DND-41 (cell line): ENCODE measurements around the gene SMTNL2.
"Not testable (repeated sequence)": the region's sequence is repeated elsewhere in the genome, so short reads cannot be mapped to it uniquely, and the experiment has no call there.

Source experiments
- ATAC-seq: fragments of 200-7000 bp; cut with Tn5 transposase; 3 replicates; pipeline ENCODE4 v1.9.1; 2021; ENCODE audit warnings: low read depth; ENCODE audit not compliant: insufficient read depth
- DNase-seq: peaks from one replicate; pipeline ENCODE4 v3.0.0-alpha.2; 2020
- H2AFZ ChIP-seq: 2 replicates; pipeline ENCODE4 v1.6.0; 2012; ENCODE audit warnings: low read depth, low read length
- H3K27ac ChIP-seq: 2 replicates; pipeline ENCODE4 v1.5.1; 2012; ENCODE audit warnings: low read length, inconsistent platforms
- H3K27me3 ChIP-seq: fragments of 200-600 bp; sonication (generic); 2 replicates; pipeline ENCODE4 v1.6.0; 2012; ENCODE audit warnings: low read length, mild to moderate bottlenecking, inconsistent platforms; ENCODE audit not compliant: insufficient read depth, poor library complexity
- H3K36me3 ChIP-seq: 2 replicates; pipeline ENCODE4 v1.5.1; 2012; ENCODE audit warnings: low read length, inconsistent platforms; ENCODE audit not compliant: insufficient read depth
- H3K4me1 ChIP-seq: 2 replicates; pipeline ENCODE4 v1.5.1; 2012; ENCODE audit warnings: mild to moderate bottlenecking, low read length; ENCODE audit not compliant: insufficient read depth
- H3K4me2 ChIP-seq: 2 replicates; pipeline ENCODE4 v1.6.0; 2012; ENCODE audit warnings: mild to moderate bottlenecking, moderate library complexity, low read length, inconsistent platforms; ENCODE audit not compliant: insufficient read depth
- H3K4me3 ChIP-seq, 2 experiments: fragments of 200-600 bp in 1 of 2; shearing (Covaris generic) in 1 of 2; 2 replicates each; pipeline ENCODE4 v1.5.1; 2012 to 2016; ENCODE audit warnings: inconsistent platforms in 2 of 2, low read length in 2 of 2, mild to moderate bottlenecking in 2 of 2, low read depth in 1 of 2, moderate library complexity in 1 of 2
- H3K79me2 ChIP-seq: 2 replicates; pipeline ENCODE4 v1.6.0; 2012; ENCODE audit warnings: low read length, inconsistent platforms; ENCODE audit not compliant: insufficient read depth
- H3K9ac ChIP-seq: 2 replicates; pipeline ENCODE4 v1.6.0; 2012; ENCODE audit warnings: low read depth, mild to moderate bottlenecking, inconsistent platforms, low read length, moderate library complexity
- H3K9me3 ChIP-seq: 2 replicates; pipeline ENCODE4 v1.5.1; 2012; ENCODE audit warnings: low read length, moderate library complexity, mild to moderate bottlenecking, inconsistent platforms; ENCODE audit not compliant: insufficient read depth, severe bottlenecking
- H4K20me1 ChIP-seq: 2 replicates; pipeline ENCODE4 v1.6.0; 2012; ENCODE audit warnings: low read length; ENCODE audit not compliant: insufficient read depth
- EZH2 ChIP-seq: IDR thresholded peaks from 3 replicates; pipeline ENCODE4 v1.6.1; 2012; ENCODE audit warnings: borderline replicate concordance, low read depth, mild to moderate bottlenecking, moderate library complexity, low read length, inconsistent platforms; ENCODE audit not compliant: severe bottlenecking
- TF ChIP-seq, protein P1 (sequence below): IDR thresholded peaks from 2 replicates; pipeline ENCODE4 v1.5.1; 2012; ENCODE audit warnings: borderline replicate concordance, low read length, moderate library complexity, mild to moderate bottlenecking; ENCODE audit not compliant: poor library complexity, severe bottlenecking; ENCODE audit errors: extremely low read depth

The SMTNL2 gene

GRCh38 chr17:4576161-4576558, 8.2 kb upstream of the SMTNL2 start:
- no peaks in the 10 kb centered on the region for H4K20me1 ChIP-seq
- H3K4me3 ChIP-seq, result no peak overlapping the region
- H3K27me3 ChIP-seq, result no peaks in the 10 kb centered on the region
- H3K4me1 ChIP-seq, result no peaks in the 10 kb centered on the region
- H2AFZ ChIP-seq, result no peak overlapping the region
- no peaks in the 10 kb centered on the region for H3K9me3 ChIP-seq
- no peak overlapping the region for H3K4me2 ChIP-seq
- no peaks in the 10 kb centered on the region for H3K79me2 ChIP-seq
- no peak overlapping the region for H3K9ac ChIP-seq
- DNase-seq, result no peak
- no peak overlapping the region for H3K27ac ChIP-seq
- ATAC-seq, result no peak
- no peaks in the 10 kb centered on the region for H3K36me3 ChIP-seq
- no peak for TF ChIP-seq EZH2
- TF ChIP-seq, protein P1, sequence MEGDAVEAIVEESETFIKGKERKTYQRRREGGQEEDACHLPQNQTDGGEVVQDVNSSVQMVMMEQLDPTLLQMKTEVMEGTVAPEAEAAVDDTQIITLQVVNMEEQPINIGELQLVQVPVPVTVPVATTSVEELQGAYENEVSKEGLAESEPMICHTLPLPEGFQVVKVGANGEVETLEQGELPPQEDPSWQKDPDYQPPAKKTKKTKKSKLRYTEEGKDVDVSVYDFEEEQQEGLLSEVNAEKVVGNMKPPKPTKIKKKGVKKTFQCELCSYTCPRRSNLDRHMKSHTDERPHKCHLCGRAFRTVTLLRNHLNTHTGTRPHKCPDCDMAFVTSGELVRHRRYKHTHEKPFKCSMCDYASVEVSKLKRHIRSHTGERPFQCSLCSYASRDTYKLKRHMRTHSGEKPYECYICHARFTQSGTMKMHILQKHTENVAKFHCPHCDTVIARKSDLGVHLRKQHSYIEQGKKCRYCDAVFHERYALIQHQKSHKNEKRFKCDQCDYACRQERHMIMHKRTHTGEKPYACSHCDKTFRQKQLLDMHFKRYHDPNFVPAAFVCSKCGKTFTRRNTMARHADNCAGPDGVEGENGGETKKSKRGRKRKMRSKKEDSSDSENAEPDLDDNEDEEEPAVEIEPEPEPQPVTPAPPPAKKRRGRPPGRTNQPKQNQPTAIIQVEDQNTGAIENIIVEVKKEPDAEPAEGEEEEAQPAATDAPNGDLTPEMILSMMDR, result no peak

GRCh38 chr17:4576729-4577322, 7.5 kb upstream of the SMTNL2 start:
- Histone ChIP-seq H3K79me2 (no peaks in the 10 kb centered on the region), H3K4me3 (no peak overlapping the region), H2AFZ (no peak overlapping the region), H3K4me1 (no peaks in the 10 kb centered on the region), H3K27me3 (no peaks in the 10 kb centered on the region), H4K20me1 (no peaks in the 10 kb centered on the region), H3K9me3 (no peaks in the 10 kb centered on the region), H3K36me3 (no peaks in the 10 kb centered on the region), H3K4me2 (no peak overlapping the region), H3K27ac (no peak overlapping the region), H3K9ac (no peak overlapping the region)
- DNase-seq (no peak), ATAC-seq (no peak)
- no peak for TF ChIP-seq EZH2
- TF ChIP-seq, protein P1, result no peak

DNA sequence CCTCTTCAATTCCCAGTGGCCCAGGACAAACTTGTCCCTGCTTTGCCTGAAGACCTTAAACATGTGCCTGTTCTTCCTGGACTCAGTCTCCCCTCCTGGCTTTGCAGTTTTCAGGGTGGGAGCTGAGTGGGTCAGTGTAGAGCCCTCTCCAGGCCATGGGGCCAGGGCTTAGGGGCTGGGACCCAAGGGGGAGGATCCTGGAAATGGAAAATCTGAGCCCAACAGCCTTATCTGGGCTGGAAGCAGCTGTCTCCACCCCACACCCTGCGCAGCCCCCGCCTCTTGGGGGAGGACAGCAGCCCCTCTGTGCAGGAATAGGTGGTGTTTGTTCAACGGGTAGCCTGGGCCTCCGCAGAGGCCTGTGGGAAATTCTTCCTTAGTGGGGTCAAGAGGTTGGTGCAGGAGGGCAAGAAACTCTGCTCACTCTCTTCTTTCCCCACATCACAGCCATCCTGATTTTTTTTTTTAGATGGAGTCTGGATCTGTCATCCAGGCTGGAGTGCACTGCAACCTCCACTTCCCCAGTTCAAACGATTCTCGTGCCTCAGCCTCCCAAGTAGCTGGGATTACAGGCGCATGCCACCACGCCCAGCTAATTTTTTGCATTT, 6.8 kb upstream of the SMTNL2 start:
- no peak overlapping the region for H3K4me3 ChIP-seq
- no peak overlapping the region for H2AFZ ChIP-seq
- H3K27ac ChIP-seq, result no peak overlapping the region
- TF ChIP-seq, protein P1, result no peak
- TF ChIP-seq EZH2, result no peak
- H3K4me1 ChIP-seq, result no peaks in the 10 kb centered on the region
- H3K4me2 ChIP-seq, result no peak overlapping the region
- H3K27me3 ChIP-seq, result no peaks in the 10 kb centered on the region
- H3K36me3 ChIP-seq, result no peaks in the 10 kb centered on the region
- H4K20me1 ChIP-seq, result no peaks in the 10 kb centered on the region
- no peaks in the 10 kb centered on the region for H3K9me3 ChIP-seq
- DNase-seq (no peak), ATAC-seq (no peak)
- no peak overlapping the region for H3K9ac ChIP-seq
- no peaks in the 10 kb centered on the region for H3K79me2 ChIP-seq

GRCh38 chr17:4578349-4578748, 6.0 kb upstream of the SMTNL2 start:
- not testable (repeated sequence) for H3K36me3 ChIP-seq, H3K4me3 ChIP-seq, ATAC-seq, H3K4me2 ChIP-seq, H3K27ac ChIP-seq, H4K20me1 ChIP-seq, H3K9me3 ChIP-seq, H3K79me2 ChIP-seq, H3K9ac ChIP-seq, H3K27me3 ChIP-seq, DNase-seq, H2AFZ ChIP-seq, H3K4me1 ChIP-seq
